HUDEP-2 (cell line): ENCODE data around the gene AEBP1.

Experiments used
- DNase-seq, 76 experiments: peaks; one replicate each; lab custom pipeline; 2025; ENCODE audit not compliant: unreplicated experiment in 76 of 76; lab: John Stamatoyannopoulos, UW

The AEBP1 gene

DNA sequence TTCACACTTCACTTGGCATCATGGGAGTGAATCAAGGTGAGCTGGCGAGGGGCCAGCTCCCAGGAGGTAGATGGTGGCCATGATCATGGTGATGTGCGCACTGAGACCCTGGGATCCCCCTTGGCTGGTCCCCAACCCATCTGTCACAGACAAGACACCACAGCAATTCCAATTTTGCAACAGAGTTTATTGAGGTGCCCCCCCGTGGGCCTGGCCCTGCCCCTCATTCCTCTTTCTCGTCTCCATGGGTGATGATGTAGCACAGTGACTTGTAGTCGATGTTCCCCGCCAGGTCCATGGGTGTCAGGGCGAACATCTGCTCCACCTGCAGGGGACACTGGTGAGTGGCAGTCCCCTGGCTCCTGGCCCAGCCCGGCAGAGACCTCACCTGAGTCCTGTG lies 34.6 kb downstream of the AEBP1 start:
- DNase-seq: no peak

DNA sequence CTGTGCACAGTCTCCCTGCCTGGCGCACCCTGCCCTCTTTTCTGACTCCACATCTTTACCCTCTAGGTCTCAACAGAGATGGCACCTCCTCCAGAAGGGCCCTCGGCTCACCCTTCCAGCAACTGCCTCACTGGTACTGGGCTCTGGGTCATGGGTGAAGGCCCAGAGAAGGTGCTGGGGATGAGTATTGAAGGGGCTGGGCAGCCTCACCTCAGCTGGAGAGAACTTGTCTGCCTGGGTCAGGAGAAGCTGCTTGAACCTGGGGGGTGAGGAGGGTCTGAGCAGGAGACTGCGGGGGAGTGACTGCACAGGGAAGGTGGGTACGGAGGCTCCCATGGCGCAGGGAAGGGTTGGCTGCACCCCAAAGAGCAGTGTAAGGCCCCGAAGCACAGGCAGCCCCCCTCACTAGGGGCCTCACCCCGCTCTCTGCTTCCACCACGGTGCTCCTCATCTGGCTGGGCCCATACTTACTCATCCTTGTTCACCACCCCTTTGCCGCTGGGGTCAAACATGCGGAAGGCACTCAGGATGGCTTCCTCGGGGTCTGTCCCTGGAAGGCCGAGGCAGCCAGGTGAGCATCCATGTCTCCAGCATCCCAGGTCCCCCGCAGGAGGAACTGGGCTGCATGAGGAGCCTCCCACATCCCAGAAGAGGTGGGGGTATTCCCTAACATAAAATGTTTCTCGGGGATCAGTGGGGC lies 35.3 kb downstream of the AEBP1 start:
- no peak for DNase-seq

DNA sequence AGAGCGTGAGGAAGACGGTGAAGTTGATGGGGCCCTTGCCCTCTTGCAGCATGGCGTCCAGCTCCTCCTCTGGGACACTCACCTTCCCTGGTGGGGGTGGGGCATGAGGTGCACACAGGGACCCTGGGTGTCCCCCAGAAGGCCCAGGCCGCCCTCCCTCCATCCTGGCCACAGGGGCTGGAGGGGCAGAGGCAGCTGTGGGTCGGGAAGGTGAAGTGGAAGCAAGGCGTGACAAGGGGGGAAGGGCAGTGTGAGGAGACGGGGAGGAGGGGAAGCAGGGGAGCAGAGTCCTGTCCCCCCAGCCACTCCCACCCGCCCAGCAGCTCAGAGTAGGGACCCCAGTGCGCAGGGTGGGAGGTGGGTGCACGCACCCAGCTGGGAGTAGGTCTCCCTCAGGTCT lies 36.2 kb downstream of the AEBP1 start:
- no peak for DNase-seq

DNA sequence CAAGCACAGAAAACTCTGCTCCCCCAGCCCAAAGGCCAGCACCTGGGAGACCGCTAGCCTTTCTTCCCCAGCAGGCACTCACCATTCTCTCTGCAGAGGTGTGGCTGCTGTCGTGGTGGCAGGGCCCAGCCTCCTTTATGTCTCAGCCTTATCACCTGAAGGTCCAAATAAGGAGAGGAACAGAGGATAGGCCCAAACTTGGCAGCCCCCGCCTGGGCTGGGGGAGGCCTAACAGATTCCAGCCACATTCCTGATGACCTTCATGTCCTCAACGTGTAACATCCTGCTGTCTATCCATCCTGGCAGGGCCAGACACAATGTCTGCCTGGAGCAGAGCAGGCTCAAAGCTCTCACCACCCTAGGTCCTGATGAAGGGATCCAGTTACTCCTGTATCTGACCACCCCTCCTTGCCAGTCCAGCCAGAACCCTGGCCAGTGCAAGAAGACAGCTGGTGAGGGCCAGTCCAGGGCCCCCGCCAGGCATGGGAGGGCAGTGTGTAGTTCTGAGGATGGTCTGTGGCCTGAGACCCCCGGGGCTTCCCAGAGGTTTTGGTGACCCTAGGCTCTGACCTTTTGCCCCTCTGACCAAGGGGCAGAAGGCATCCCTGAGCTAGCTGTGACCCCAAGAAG lies 37.2 kb downstream of the AEBP1 start, which contains the start of gene MYL7:
Gene MYL7 (minus strand): TSS at position 112 of the 630 bp plus-strand sequence. CDS start 27 bp downstream, at position 85.
- no peak for DNase-seq

DNA sequence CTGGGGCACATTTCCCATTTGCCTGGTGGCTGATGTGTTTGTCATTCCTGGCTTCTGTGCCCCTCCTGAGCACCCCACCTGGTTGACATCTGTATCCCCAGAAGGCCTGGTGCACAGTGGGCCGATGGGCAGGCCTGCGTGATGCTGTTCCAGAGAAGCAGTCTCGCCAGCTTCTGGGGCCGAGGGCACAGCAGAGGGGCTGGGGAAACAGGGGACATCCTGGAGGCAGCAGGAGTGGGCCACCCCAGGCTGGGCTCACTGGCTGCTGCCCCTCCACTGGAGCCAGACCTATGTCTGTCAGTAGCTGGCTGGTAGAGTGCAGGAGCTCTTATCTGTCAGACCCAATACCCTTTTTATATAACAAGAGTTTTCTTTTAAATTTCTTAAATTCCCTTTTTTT lies 37.9 kb downstream of the AEBP1 start:
- DNase-seq: no peak

DNA sequence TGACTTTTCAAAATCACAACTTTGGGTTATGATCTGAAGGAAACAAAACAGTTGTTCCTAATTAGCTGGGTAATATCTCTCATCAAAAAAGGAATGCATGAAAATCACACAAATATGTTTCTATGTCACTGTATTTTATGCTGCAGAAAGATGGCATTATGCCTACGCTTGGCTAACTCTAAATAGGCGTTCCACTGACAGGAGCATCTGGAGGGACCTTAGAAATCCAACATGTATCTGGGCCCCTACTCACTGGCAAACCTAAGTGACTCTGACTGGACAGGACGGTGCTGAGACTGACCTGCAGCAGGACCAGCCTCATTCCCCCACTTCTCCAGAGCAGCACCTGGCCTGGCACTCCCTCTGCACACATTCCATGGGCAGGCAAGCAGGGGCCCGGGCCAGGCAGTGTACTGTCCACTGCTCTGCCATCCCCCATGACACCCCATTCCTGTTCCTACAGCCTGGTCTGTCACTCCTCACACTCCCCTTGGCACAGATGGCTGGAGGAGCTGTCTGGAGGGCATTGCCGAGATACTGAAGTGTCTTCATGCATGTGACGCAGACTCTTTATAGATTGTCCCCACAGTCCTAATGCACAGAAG lies 39.6 kb downstream of the AEBP1 start:
- DNase-seq: no peak

DNA sequence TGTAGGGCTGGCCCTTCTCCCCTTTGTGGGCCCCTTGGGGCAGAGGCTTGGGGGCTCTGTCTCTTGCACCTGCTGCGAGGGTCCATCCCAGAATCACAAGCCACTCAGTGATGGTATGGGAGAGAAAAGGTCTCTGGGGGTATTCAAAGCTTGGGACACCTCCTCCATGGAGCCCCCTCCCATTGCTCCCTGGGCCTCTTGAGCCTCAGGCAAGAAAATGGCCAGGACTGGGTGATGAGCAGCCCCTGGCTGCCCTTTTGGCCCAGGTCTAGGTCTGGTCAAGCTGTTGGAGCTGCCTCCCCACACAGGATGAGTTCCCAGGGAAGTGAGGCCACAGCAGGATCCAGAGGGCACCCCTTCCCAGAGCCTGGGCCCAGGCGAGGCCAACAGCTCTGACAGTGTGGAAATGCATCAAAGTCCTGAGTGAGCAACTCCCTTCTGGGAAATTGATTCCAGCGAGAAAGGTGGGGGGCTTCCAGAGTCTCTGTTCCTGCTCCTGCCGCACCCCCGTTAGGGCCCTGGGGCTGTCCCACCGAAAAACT lies 40.4 kb downstream of the AEBP1 start:
- no peak for DNase-seq

DNA sequence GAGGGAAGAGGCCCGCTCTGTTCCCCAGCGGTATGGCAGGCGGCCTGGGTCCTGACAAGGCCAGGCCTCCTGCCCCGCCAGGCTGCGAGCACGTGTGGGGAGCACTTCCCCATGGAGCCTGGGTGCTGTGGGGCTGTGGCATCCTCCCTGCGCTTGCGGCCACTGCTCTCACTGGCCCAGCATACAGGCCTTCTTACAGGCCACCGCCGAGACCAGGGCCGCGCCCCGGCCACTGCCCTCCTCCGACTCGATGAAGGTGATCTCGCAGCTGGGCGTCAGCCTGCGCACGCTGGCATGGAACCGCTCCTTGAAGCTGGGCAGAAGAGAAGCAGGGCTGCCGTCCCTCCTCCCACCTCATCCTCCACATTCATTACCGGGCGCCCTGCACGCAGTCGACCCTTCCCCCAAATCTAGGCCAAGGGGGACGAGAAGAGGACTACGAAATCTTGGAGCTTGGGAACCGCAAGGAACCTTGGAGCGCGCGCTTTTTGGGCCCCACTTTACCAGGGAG lies 40.9 kb downstream of the AEBP1 start:
- DNase-seq: no peak

DNA sequence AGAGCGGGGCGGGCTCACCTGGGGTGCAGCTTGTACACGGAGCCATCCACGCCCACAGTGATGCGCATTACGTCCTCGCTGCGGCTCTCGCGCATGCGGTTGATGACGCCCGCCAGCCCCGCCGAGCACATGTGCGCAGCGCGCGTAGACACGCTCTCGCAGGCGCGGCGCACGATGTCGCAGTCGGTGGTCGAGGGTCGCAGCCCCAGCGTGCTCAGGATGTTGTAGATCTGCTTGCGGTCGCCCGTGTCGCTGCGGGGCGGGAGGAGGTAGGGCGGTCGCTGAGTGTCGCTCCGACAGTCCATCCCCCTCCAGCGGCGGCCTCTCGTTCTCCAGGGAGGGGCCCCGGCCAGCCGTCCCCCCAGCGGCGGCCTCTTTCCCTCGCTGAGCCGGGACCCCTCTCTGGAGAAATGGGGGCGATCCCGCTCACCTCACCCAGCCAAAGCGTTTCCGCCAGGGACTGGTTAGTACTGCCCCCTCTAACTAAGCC lies 41.4 kb downstream of the AEBP1 start:
- DNase-seq: peak in 1 of 76 experiments; percentile 26

DNA sequence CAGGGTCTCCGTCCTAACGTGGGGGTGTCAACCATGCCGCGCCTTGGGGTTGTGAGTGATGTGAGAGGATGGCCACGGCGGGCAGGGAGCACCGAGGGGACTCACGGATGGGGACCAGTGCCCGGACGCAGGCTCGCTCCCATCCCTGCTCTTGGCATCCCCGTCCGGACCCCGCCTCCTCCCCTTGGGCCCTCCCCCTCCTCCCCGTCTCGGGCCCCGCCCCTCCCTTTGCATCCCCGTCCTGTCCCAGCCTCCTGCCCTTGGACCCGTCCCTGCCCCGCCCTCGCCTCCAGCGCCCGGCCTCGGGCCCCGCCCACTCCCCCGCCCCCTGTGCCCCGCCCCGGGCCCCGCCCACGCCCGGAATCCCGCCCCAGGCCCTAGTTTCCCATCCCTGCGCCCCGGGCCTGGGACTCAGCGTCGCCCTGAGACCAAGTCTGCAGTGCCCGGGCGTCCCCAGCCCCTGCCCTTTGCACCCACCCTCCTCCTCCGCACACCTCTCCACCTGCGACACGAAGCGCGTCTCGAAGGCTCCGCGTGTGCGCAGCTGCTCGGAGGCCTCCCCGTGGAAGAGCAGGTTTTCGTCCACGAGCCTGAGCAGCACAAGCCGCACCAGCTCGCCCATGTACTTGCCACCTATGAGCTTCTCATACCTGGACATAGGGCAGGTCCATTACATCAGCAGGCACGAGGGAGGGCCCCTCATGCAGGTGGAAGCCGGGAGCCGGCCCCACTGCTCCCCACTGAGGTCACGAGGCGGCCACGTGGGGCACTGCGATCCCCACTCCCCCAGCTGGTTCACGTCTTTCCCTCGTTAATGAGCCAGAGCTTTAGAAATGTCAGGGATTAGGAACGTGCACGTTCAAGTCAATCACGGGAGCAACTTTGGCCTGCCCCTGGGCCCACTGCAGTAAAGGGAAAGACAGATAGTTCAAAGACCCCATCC lies 42.1 kb downstream of the AEBP1 start:
- DNase-seq: peak in 37 of 76 experiments; percentile 5 to 62 (median 28)

DNA sequence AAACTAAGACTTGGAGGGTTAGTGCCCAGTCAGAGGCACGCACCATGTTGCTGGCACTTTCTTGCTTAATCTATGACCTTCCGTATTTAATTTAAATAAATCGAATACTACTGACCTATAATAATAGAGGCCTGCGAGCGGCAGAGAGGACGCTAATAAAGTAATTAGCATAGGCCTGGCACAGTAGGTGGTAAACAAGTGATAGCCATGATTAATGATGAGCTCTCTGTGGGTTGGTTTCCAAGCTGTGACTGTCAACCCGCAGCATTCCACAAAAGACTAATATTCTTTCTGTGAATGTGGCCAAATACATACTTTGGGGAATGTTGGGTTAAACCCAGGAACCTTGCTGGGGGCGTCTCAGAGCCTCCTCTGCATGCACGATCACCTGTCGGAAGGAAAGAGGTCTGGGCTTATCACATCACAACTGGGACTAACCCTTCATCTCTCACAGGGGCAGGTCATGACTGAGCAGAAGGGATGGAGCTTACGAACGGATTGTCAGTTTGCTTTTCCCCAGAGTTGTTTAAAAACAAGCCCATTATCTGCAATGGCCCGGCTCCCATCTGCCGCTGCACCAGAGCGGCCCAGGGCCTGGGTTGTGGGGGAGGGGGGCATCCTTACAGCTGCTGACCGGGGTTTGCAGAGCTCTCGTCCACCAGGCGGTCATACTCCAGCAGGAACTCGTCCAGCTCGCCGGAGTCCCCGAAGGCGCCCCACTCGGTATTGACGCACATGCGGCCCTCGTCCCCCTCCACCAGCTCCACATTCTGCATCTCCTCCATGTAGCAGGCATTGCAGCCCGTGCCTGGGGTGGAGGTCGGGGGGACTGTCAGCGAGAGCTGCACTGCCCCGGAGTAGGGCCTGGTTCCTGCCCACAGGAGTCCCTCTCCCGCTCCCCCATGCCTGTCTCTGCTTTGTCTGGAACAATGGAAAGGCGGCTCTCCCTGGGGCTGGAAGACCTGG lies 43.2 kb downstream of the AEBP1 start:
- no peak for DNase-seq

DNA sequence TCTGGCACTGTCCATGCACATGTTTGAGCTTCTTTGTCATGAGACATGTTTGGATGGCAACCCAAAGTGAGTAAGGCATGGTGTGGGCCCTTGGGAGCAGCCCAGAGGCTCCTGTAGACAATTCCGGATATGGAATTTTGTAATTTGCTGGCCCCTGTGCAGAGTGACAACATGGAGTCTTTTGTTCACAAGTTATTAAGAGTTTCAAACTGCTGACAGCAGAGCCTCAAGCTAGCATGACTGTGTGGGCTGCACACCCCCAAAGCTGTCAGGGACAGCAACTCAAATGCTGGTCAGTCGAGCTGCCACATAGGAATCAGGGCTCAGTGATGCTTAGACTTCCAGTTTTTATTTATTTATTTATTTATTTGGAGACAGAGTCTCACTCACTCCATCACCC lies 44.0 kb downstream of the AEBP1 start:
- DNase-seq: no peak

DNA sequence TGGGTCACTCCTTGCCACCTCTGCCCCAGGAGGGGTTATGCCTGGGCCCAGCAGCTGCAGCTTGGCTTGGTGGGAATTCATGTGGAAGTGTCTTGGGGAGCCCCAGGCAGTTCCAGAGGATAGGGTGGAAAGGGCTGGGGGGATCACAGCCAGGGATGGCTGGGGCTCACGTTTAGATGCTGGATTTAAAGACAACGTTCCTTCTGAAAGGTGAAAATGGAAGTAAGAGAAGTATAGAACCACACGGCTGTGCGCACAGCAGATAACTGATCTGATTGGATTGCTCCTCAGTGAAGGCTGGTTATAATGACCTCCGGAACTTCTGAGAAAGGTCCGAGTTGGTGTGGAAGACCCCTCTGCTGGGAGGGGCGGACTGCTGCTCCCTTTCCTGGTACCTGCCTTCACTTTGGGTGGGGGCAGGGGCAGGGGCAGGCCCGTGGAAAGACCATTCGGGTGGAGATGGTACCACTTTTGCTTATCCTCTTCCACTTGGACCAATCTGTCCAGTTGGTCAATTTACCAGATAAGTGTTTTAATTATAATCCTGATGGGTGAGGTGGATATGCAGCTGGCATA lies 44.9 kb downstream of the AEBP1 start:
- DNase-seq: no peak

DNA sequence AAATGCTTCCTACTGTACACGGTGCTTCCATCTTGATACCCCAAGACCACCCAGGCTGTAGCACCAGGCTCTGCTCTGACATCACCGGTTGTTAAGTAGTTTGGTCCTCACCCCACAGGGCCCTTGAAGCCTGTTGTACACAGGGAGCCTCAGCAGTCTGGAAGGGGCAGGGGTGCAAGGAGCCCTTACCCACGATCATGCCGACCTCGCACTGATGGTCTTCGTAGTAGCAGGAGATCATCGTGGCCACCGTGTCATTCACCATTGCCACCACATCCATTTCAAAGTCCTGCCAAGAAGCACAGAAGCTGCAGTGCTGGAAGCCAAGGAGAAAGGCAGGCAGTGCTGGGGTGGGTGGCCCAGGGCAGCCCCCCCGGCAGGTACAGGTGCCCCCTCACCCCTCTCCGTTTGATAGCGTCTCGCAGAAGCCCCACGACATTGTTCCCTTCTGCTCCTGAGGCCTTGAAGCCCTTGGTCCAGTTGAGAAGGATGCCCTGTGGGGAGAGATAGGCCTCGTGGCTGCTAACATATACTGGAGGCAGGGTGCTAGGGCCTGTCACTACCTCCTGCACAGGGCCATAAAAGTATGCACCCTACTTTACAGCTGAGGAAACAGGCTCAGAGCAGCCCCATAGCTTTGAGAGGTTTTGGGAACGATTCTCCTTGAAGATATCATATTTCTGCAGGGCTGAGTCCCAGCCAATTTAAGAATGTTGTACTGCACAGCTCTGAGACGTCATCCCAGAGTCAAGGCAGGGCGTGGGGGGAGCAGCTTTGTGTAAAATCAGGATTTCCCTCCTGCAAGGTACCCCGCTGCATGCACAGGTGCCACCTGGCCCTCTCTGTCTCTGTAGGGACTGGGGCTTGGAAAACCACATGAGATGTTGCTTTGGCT lies 45.7 kb downstream of the AEBP1 start:
- no peak for DNase-seq

DNA sequence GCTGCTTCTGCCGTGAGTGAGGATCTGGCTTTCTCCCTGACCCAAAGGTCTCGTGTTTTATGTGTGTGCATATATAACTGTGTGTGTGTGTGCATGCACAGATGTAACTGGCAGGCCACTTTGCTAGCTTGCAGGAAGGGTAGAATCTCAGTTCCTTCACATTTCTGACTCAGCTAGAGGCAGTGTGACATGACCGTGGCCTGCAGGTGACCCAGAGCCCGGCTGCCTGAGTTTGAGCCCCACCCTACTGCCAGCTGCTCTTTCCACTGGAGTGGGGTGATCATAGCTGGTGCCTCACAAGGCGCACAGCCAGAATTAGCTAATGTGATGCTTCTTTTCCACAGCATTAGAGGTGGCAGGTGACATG lies 46.3 kb downstream of the AEBP1 start:
- no peak for DNase-seq

DNA sequence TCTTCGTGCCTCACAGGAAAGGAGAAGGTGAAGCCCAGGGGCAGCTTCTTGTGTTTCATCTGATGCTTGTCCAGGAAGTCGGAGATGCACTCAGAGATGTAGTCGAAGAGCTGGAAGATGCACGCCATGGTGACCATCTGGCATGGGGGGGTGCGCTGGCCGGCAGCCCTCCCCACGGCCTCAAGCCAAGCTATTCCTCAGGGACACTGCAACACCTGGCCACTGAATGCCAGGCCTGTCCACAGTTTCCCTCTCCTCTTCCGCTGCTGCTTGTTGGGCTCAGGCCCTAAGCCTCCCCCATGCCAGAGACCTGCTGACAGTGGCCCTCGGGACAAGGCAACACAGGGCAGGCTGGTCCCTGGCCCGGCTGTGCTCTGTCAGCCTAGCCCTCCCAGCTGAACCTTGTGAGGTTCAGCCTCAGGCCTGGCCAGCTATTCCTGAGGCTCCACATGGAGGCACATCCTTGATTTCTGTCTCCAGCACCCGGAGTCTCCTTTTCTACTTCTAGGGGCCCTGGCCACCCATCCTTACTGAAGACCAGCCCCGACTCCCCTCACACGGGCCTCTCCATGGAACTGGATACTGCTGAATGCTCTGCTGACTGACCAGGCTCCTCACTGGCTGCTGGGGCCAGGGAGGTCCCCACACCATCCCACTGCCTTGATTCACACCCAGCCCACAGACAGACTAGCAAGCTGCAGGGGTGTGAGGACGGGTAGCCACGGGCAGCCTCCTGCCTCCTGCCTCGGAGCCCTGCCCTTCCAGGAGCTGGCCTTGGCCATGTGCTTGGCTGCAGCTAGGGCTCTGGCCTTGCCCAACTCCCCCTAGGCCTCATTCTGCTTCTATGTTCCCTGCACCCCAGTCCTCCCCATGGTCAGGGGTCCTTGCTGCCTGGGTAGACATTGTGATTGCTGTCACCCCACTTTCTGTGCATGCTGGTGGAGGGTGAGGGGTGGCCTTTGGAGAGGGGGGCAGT lies 47.1 kb downstream of the AEBP1 start:
- no peak for DNase-seq

DNA sequence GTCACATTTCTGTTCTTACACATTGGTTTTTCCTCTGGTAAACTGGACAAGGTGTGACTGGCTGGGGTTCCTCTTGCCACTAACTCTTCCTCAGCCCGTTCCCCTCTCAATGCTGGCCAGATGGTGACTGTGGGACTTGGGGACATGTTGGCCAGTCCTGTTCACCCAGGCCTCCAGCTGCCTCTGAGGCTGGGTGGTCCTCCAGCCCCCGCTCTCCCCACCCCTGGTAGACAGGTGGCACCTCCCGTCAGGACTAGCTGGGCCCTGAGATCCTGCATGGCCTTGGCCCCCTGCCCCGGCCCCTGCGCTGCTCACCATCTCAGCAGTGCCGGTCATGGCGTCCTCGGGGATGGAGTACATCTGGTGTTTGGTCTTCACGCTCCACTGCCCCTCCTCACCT lies 47.8 kb downstream of the AEBP1 start:
- DNase-seq: no peak
